B cell (primary cell): Measurements from ENCODE around the gene TNIK.

Experiments used
- EZH2 ChIP-seq: IDR thresholded peaks from 2 replicates; pipeline ENCODE4 v1.6.1; 2012; ENCODE audit warnings: borderline replicate concordance, low read depth, mild to moderate bottlenecking, moderate library complexity, low read length; ENCODE audit not compliant: insufficient read depth, poor library complexity, severe bottlenecking
- TF ChIP-seq, protein P1 (sequence below): fragments of 200-600 bp; IDR thresholded peaks from one replicate; pipeline ENCODE4 v1.8.0; 2022; ENCODE audit warnings: antibody characterized with exemption, mild to moderate bottlenecking

- TF ChIP-seq, protein P1, sequence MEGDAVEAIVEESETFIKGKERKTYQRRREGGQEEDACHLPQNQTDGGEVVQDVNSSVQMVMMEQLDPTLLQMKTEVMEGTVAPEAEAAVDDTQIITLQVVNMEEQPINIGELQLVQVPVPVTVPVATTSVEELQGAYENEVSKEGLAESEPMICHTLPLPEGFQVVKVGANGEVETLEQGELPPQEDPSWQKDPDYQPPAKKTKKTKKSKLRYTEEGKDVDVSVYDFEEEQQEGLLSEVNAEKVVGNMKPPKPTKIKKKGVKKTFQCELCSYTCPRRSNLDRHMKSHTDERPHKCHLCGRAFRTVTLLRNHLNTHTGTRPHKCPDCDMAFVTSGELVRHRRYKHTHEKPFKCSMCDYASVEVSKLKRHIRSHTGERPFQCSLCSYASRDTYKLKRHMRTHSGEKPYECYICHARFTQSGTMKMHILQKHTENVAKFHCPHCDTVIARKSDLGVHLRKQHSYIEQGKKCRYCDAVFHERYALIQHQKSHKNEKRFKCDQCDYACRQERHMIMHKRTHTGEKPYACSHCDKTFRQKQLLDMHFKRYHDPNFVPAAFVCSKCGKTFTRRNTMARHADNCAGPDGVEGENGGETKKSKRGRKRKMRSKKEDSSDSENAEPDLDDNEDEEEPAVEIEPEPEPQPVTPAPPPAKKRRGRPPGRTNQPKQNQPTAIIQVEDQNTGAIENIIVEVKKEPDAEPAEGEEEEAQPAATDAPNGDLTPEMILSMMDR, result no peak
- TF ChIP-seq EZH2, result no peak
Measured at GRCh38 chr3:171099911-171100310, 360.3 kb downstream of the TNIK start.
